ENCODE measurements around the gene IL25. TPM values are rescaled to one million over a fixed set of nuclear protein-coding genes. Genes with fewer than 3 reads are reported as not detected.
A peak's percentile ranks its signal among the peaks of the same experiment; 100 is the strongest.

Gene IL25
- total and polyA plus RNA-seq, 2 of the 4 experiments (the other 2 are of a cell fraction), result not detected

DNA sequence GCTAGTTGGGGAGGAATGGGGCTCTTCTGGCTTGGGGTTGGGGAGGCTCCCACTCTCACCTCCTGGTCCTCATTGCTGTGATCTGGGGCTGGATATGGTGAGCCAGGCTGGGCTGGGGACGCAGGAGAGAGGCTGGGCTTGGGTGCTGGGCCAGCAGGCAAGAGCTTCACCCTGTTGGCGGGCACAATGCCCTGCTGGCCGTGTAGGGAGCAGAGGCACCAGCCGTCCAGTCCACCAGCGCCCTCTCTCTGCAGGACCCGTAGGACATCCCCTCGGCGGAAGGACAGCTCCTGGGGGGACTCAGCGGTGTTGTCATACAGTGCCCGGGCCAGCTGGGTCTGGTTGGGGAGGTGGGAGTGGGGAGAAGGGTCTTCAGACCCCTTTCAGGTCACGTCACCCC, 12.1 kb upstream of the IL25 start:
- Histone ChIP-seq H3K4ac (ENCODE audit: low read depth, low read length) (no peak overlapping the region), H3K27me3 (ENCODE audit: control insufficient read depth, insufficient read depth, low read length) (no peaks in the 10 kb centered on the region), H2BK5ac (ENCODE audit: low read depth, low read length, poor library complexity, severe bottlenecking) (no peak overlapping the region), H4K20me1 (ENCODE audit: insufficient read depth, low read length) (peaks cover 12% of the 10 kb centered on the region; the same call in 1 of the 2 replicates), H3K4me3 (ENCODE audit: insufficient read depth, low read depth, low read length) (no peak overlapping the region), H3K27ac (ENCODE audit: insufficient read depth, low read length) (no peak overlapping the region), H4K5ac (ENCODE audit: low read depth, low read length) (no peak overlapping the region), H3K9me1 (ENCODE audit: insufficient read depth, low read length) (peaks cover 11% of the 10 kb centered on the region; the same call in 1 of the 2 replicates), H2AFZ (replicated peaks; ENCODE audit: low read length, poor library complexity) (no peak overlapping the region), H3K79me1 (ENCODE audit: low read depth in 1 of 2, low read length in 2 of 2) (peaks cover 13 to 37% of the 10 kb centered on the region in 2 experiments; a peak in 3 of 4 replicates), H2BK120ac (ENCODE audit: low read depth, low read length) (no peak overlapping the region), H3K14ac (replicated peaks; ENCODE audit: low read depth, low read length) (no peak overlapping the region), H2BK20ac (ENCODE audit: low read depth, low read length) (no peak overlapping the region), H3K18ac (ENCODE audit: low read depth, low read length) (no peak overlapping the region), H2AK5ac (ENCODE audit: low read depth, low read length) (no peak overlapping the region), H4K91ac (ENCODE audit: insufficient read depth, low read depth, low read length) (no peak overlapping the region), H3K4me2 (ENCODE audit: low read depth, low read length) (no peak overlapping the region), H2AK9ac (replicated peaks; ENCODE audit: low read depth, low read length, poor library complexity) (no peak overlapping the region), H2BK15ac (ENCODE audit: low read depth, low read length) (no peak overlapping the region), H3K56ac (ENCODE audit: extremely low read depth, insufficient read depth, low read length) (no peak overlapping the region), H3K9ac (ENCODE audit: low read depth, low read length) (no peak overlapping the region), H3K4me1 (ENCODE audit: control insufficient read depth, insufficient read depth, low read length) (peaks cover 4% of the 10 kb centered on the region), H3K23ac (ENCODE audit: low read depth, low read length) (no peak overlapping the region), H4K8ac (ENCODE audit: low read depth in 2 of 2, low read length in 2 of 2) (no peak overlapping the region), H3K36me3 (ENCODE audit: control insufficient read depth, insufficient read depth, low read length) (peaks cover 36% of the 10 kb centered on the region), H3K9me3 (ENCODE audit: control insufficient read depth, insufficient read depth, low read length) (no peaks in the 10 kb centered on the region)
- BruUV-seq (replicated peaks), result no TSS peak
- dilution Hi-C loops (cut with HindIII; ENCODE audit: low sequenced_read_pairs, unreplicated experiment), result no loop called here
- DNase-seq, result no peak
- no peak for ATAC-seq (ENCODE audit: low read depth)
- ChIA-PET POLR2A (ENCODE audit: unreplicated experiment) (interaction anchor here (0.6 kb wide), 1 partner anchor 109 kb away, joined by 3 read pairs; the partner anchor contains the start of gene NGDN), CTCF (interaction anchor here (2.5 kb wide), 1 partner anchor 8 kb away, joined by 8 read pairs; the partner anchor contains the start of gene SLC22A17)
- TF ChIP-seq, protein P1, sequence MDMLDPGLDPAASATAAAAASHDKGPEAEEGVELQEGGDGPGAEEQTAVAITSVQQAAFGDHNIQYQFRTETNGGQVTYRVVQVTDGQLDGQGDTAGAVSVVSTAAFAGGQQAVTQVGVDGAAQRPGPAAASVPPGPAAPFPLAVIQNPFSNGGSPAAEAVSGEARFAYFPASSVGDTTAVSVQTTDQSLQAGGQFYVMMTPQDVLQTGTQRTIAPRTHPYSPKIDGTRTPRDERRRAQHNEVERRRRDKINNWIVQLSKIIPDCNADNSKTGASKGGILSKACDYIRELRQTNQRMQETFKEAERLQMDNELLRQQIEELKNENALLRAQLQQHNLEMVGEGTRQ (IDR thresholded peaks at IDR 0.05; ENCODE audit: low read depth, low read length), result no peak
- TF ChIP-seq, protein P2, sequence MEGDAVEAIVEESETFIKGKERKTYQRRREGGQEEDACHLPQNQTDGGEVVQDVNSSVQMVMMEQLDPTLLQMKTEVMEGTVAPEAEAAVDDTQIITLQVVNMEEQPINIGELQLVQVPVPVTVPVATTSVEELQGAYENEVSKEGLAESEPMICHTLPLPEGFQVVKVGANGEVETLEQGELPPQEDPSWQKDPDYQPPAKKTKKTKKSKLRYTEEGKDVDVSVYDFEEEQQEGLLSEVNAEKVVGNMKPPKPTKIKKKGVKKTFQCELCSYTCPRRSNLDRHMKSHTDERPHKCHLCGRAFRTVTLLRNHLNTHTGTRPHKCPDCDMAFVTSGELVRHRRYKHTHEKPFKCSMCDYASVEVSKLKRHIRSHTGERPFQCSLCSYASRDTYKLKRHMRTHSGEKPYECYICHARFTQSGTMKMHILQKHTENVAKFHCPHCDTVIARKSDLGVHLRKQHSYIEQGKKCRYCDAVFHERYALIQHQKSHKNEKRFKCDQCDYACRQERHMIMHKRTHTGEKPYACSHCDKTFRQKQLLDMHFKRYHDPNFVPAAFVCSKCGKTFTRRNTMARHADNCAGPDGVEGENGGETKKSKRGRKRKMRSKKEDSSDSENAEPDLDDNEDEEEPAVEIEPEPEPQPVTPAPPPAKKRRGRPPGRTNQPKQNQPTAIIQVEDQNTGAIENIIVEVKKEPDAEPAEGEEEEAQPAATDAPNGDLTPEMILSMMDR (conservative IDR thresholded peaks at IDR 0.05; ENCODE audit: low read depth, low read length), result 0 out of 2 replicates have a peak, but pooled peaks have one; percentile 9
- TF ChIP-seq MAZ (IDR thresholded peaks at IDR 0.05; ENCODE audit: borderline replicate concordance, low read depth, low read length), result no peak
- intact Hi-C loops (cut with micrococcal nuclease), result no loop called here
- in situ Hi-C loops (cut with MboI; ENCODE audit: low sequenced_read_pairs), result no loop called here
- WGBS, 2 experiments (ENCODE audit: extremely low coverage in 2 of 2, insufficient read length in 1 of 2), result 71% methylated on average over 9 of the region's 11 CpGs; no CpG with 5 or more reads in 1 of the 2 experiments
